ENCODE results near the gene ANKS1B.

ANKS1B gene

DNA sequence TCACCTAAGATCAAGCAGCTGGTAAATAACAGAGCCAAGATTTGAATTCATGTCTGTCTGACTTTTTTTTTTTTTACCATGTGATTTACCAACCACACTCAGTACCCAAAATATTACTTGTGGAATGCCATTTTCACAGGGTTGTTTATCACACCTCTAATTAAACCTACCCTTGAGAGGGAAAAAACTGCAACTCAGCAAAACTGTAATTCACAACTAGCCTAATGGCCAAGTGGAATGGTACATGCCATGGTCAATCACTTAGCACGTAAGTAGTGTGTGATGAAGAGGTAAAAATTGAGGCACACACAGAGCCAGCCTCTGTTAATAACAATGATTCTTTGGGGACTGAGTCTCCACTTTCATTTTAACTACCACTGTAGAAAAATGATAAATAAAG lies 750.0 kb downstream of the ANKS1B start:
- intact Hi-C loops (cut with DNase I; ENCODE audit: low total_unique reads): no loop called here
- Histone ChIP-seq H3K27me3 (no peaks in the 10 kb centered on the region), H3K36me3 (no peaks in the 10 kb centered on the region), H3K27ac (no peak overlapping the region), H3K4me1 (no peaks in the 10 kb centered on the region), H3K9me3 (no peaks in the 10 kb centered on the region), H3K4me3 (no peak overlapping the region)
- no peak for DNase-seq
- TF ChIP-seq, protein P1, sequence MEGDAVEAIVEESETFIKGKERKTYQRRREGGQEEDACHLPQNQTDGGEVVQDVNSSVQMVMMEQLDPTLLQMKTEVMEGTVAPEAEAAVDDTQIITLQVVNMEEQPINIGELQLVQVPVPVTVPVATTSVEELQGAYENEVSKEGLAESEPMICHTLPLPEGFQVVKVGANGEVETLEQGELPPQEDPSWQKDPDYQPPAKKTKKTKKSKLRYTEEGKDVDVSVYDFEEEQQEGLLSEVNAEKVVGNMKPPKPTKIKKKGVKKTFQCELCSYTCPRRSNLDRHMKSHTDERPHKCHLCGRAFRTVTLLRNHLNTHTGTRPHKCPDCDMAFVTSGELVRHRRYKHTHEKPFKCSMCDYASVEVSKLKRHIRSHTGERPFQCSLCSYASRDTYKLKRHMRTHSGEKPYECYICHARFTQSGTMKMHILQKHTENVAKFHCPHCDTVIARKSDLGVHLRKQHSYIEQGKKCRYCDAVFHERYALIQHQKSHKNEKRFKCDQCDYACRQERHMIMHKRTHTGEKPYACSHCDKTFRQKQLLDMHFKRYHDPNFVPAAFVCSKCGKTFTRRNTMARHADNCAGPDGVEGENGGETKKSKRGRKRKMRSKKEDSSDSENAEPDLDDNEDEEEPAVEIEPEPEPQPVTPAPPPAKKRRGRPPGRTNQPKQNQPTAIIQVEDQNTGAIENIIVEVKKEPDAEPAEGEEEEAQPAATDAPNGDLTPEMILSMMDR (IDR thresholded peaks at IDR 0.05): no peak

DNA sequence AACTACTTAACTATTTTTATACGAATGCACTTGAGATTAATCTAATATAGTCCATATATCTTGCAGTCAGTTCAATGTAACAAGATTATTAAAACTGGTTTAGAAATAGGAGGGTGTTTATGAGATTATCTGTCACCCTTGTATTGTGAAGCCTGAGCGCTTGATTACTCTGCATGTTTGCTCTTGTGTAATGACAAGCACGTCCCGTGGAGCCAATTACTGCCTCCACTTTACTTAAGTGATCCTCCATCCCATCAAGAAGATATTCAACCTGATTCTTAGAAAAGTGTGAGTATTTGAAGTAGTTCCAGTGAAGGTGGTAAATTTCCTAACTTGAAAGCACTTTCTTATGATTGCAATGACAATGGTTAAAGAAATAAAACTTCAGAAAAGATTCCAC lies 752.4 kb downstream of the ANKS1B start:
- intact Hi-C loops (cut with DNase I; ENCODE audit: low total_unique reads): no loop called here
- Histone ChIP-seq H3K27me3 (no peaks in the 10 kb centered on the region), H3K36me3 (no peaks in the 10 kb centered on the region), H3K9me3 (no peaks in the 10 kb centered on the region), H3K27ac (no peak overlapping the region), H3K4me3 (no peak overlapping the region), H3K4me1 (no peaks in the 10 kb centered on the region)
- DNase-seq: no peak
- TF ChIP-seq, protein P1 (IDR thresholded peaks at IDR 0.05): no peak

DNA sequence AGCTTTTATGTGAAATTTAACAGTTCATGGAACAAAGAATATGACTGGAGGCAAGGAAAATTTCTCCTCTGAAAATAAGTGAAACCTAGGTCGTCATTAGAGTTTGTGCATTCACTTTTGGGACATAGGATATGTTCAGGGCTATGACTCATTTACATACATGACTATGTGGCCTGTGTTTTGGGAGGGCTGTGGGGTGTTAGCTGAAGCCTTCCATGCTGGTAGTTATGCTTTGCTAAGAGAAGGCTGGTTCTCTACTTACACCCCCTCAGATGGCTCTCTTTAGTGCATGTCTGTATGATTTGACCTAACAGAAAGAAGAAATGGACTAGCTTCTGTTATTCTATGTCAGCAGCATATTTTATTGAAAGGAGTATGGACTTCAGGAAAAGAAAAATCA lies 753.7 kb downstream of the ANKS1B start:
- H3K9me3 ChIP-seq: no peaks in the 10 kb centered on the region
- no peak for DNase-seq
- TF ChIP-seq, protein P1 (IDR thresholded peaks at IDR 0.05): no peak
- H3K27me3 ChIP-seq: no peaks in the 10 kb centered on the region
- intact Hi-C loops (cut with DNase I; ENCODE audit: low total_unique reads): no loop called here
- no peaks in the 10 kb centered on the region for H3K36me3 ChIP-seq
- no peak overlapping the region for H3K4me3 ChIP-seq
- no peak overlapping the region for H3K27ac ChIP-seq
- H3K4me1 ChIP-seq: no peaks in the 10 kb centered on the region

GRCh38 chr12:99224237-99224636 lies 760.5 kb downstream of the ANKS1B start:
- peaks cover 0 to 7% (median 0%) of the 10 kb centered on the region in 4 donors for H3K4me1 ChIP-seq
- H3K9me3 ChIP-seq: no peaks in the 10 kb centered on the region
- TF ChIP-seq, protein P1 (IDR thresholded peaks at IDR 0.05): no peak
- no peaks in the 10 kb centered on the region for H3K36me3 ChIP-seq
- no peak for DNase-seq
- no peak overlapping the region for H3K4me3 ChIP-seq
- H3K27me3 ChIP-seq: no peaks in the 10 kb centered on the region
- intact Hi-C loops (cut with DNase I; ENCODE audit: low total_unique reads): no loop called here
- no peak overlapping the region for H3K27ac ChIP-seq

DNA sequence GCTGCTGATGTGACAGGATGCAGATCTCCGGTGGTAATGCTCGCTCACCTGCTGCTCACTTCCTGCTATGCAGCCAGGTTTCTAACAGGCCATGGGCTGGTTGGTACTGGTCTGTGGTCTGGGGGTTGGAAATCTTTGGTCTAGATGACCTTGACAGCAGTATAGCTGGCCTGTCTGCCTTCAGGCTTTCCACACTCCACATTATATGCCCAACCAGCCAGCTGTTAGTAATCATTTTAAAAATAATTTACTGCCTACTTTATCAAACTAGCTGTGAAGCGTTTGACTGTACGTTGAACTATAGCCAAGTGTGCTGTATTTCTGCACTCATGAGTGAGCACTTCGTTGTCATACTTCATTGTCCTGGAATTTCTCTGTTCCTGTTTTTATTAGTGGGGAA lies 761.2 kb downstream of the ANKS1B start:
- Histone ChIP-seq H3K27me3 (no peaks in the 10 kb centered on the region), H3K9me3 (no peaks in the 10 kb centered on the region), H3K4me3 (no peak overlapping the region), H3K4me1 (peaks cover 0 to 7% (median 0%) of the 10 kb centered on the region in 4 donors), H3K36me3 (no peaks in the 10 kb centered on the region), H3K27ac (no peak overlapping the region)
- no peak for DNase-seq
- intact Hi-C loops (cut with DNase I; ENCODE audit: low total_unique reads): no loop called here
- TF ChIP-seq, protein P1 (IDR thresholded peaks at IDR 0.05): no peak

GRCh38 chr12:99213047-99213446 lies 771.7 kb downstream of the ANKS1B start:
- no peak overlapping the region for H3K27ac ChIP-seq
- no peak overlapping the region for H3K4me3 ChIP-seq
- DNase-seq: no peak
- intact Hi-C loops (cut with DNase I; ENCODE audit: low total_unique reads): no loop called here
- no peaks in the 10 kb centered on the region for H3K4me1 ChIP-seq
- no peaks in the 10 kb centered on the region for H3K36me3 ChIP-seq
- H3K9me3 ChIP-seq: peaks cover 4 to 18% (median 6%) of the 10 kb centered on the region in 3 donors
- H3K27me3 ChIP-seq: no peaks in the 10 kb centered on the region
- TF ChIP-seq, protein P1 (IDR thresholded peaks at IDR 0.05): no peak
